ENCODE results near the gene PPHLN1. TPM values are rescaled to one million over a fixed set of nuclear protein-coding genes. Genes with fewer than 3 reads are reported as not detected.

The PPHLN1 gene
- total and polyA plus RNA-seq, 2 donors (not counting 1 experiment from before 2014, with no cell fraction given): 48.8 to 104 TPM

- intact Hi-C loops (cut with micrococcal nuclease): no loop called here
- TF ChIP-seq CTCF (IDR thresholded peaks at IDR 0.05) (no peak), EZH2 (IDR thresholded peaks at IDR 0.05; ENCODE audit: borderline replicate concordance, insufficient read depth, low read depth, low read length, poor library complexity, severe bottlenecking) (no peak)
- Histone ChIP-seq H3K9ac (ENCODE audit: low read length) (no peak overlapping the region), H3K4me3 (ENCODE audit: control extremely low read depth in 1 of 5, extremely low read depth in 1 of 5, insufficient read depth in 1 of 5, low read depth in 2 of 5, low read length in 4 of 5) (no peak overlapping the region), H3K36me3 (replicated peaks in 1 of 2; ENCODE audit: control extremely low read depth in 1 of 2, control insufficient read depth in 1 of 2, extremely low read depth in 1 of 2, insufficient read depth in 2 of 2, low read length in 1 of 2) (peaks cover under 1 to 2% of the 10 kb centered on the region in 2 experiments), H3K4me2 (replicated peaks; ENCODE audit: low read depth, low read length, poor library complexity, severe bottlenecking) (no peak overlapping the region), H3K79me2 (ENCODE audit: control insufficient read depth, insufficient read depth, low read length) (peaks cover 11% of the 10 kb centered on the region), H3K27ac (ENCODE audit: low read length in 2 of 2) (no peak overlapping the region), H4K20me1 (ENCODE audit: control insufficient read depth, insufficient read depth, low read length, poor library complexity, severe bottlenecking) (peaks cover 4% of the 10 kb centered on the region), H3K4me1 (ENCODE audit: control insufficient read depth in 2 of 2, insufficient read depth in 2 of 2, low read length in 2 of 2) (peaks cover 0 to 5% of the 10 kb centered on the region in 2 donors), H3K27me3 (replicated peaks in 1 of 4; ENCODE audit: control extremely low read depth in 1 of 4, control insufficient read depth in 3 of 4, insufficient read depth in 4 of 4, low read length in 3 of 4) (no peaks in the 10 kb centered on the region), H3K9me3 (ENCODE audit: control extremely low read depth in 1 of 3, control insufficient read depth in 2 of 3, insufficient read depth in 1 of 3, low read length in 2 of 3) (peaks cover 0 to 4% (median 0%) of the 10 kb centered on the region in 3 donors), H2AFZ (ENCODE audit: insufficient read depth, low read depth, low read length, poor library complexity, severe bottlenecking) (no peak overlapping the region)
- no peaks in the 10 kb centered on the region for H3K27me3 Mint-ChIP-seq
- H3K4me3 Mint-ChIP-seq: no peak overlapping the region
- ATAC-seq (ENCODE audit: low read depth): no peak
- ChIA-PET POLR2A (no interaction called here), CTCF (no interaction called here)
- DNase-seq: no peak
- H3K27ac Mint-ChIP-seq: no peak overlapping the region
- peaks cover 40% of the 10 kb centered on the region for H3K4me1 Mint-ChIP-seq
- no peaks in the 10 kb centered on the region for H3K9me3 Mint-ChIP-seq (ENCODE audit: insufficient read depth)
- 100% methylated on average over 2 of the region's 3 CpGs for WGBS (ENCODE audit: insufficient coverage)
These were observed 94.4 kb downstream of the PPHLN1 start for GRCh38 chr12:42420395-42420794.

GRCh38 chr12:42421844-42422779 lies 96.1 kb downstream of the PPHLN1 start:
- Histone ChIP-seq H3K4me3 (ENCODE audit: control extremely low read depth in 1 of 5, extremely low read depth in 1 of 5, insufficient read depth in 1 of 5, low read depth in 2 of 5, low read length in 4 of 5) (no peak overlapping the region), H3K9ac (ENCODE audit: low read length) (no peak overlapping the region), H2AFZ (ENCODE audit: insufficient read depth, low read depth, low read length, poor library complexity, severe bottlenecking) (no peak overlapping the region), H4K20me1 (ENCODE audit: control insufficient read depth, insufficient read depth, low read length, poor library complexity, severe bottlenecking) (peaks cover 4% of the 10 kb centered on the region), H3K27me3 (replicated peaks in 1 of 4; ENCODE audit: control extremely low read depth in 1 of 4, control insufficient read depth in 3 of 4, insufficient read depth in 4 of 4, low read length in 3 of 4) (no peaks in the 10 kb centered on the region), H3K79me2 (ENCODE audit: control insufficient read depth, insufficient read depth, low read length) (peaks cover 11% of the 10 kb centered on the region), H3K4me1 (ENCODE audit: control insufficient read depth in 2 of 2, insufficient read depth in 2 of 2, low read length in 2 of 2) (peaks cover 0 to 5% of the 10 kb centered on the region in 2 donors), H3K9me3 (ENCODE audit: control extremely low read depth in 1 of 3, control insufficient read depth in 2 of 3, insufficient read depth in 1 of 3, low read length in 2 of 3) (peaks cover 0 to 4% (median 0%) of the 10 kb centered on the region in 3 donors), H3K27ac (ENCODE audit: low read length in 2 of 2) (peak overlapping the region in 1 of 2 donors; percentile 25), H3K36me3 (replicated peaks in 1 of 2; ENCODE audit: control extremely low read depth in 1 of 2, control insufficient read depth in 1 of 2, extremely low read depth in 1 of 2, insufficient read depth in 2 of 2, low read length in 1 of 2) (peaks cover 0 to 3% of the 10 kb centered on the region in 2 experiments), H3K4me2 (replicated peaks; ENCODE audit: low read depth, low read length, poor library complexity, severe bottlenecking) (no peak overlapping the region)
- no peak overlapping the region for H3K4me3 Mint-ChIP-seq
- WGBS (ENCODE audit: insufficient coverage): no CpG with 5 or more reads among the region's 3 CpGs
- ATAC-seq (ENCODE audit: low read depth): no peak
- intact Hi-C loops (cut with micrococcal nuclease): no loop called here
- H3K9me3 Mint-ChIP-seq (ENCODE audit: insufficient read depth): no peaks in the 10 kb centered on the region
- CTCF ChIA-PET: no interaction called here
- TF ChIP-seq CTCF (IDR thresholded peaks at IDR 0.05) (no peak), EZH2 (IDR thresholded peaks at IDR 0.05; ENCODE audit: borderline replicate concordance, insufficient read depth, low read depth, low read length, poor library complexity, severe bottlenecking) (no peak)
- no peak overlapping the region for H3K27ac Mint-ChIP-seq
- H3K27me3 Mint-ChIP-seq: no peaks in the 10 kb centered on the region
- peaks cover 25% of the 10 kb centered on the region for H3K4me1 Mint-ChIP-seq
- no peak for DNase-seq
- POLR2A ChIA-PET: no interaction called here

Data from B cell (primary cell).